HL-60/S4 treated with retinoic acid at 250 ng/mL for 4 days and 3 days (cell line): ENCODE data around the gene COL24A1.

ENCODE experiments used
- in situ Hi-C: fragments of 300-500 bp; cut with MboI; formaldehyde crosslinking; loops from 2 replicates; pipeline ENCODE4 v1.7.0; 2022; ENCODE audit warnings: low sequenced_read_pairs

COL24A1 gene

GRCh38 chr1:85707267-85707989, 449.1 kb downstream of the COL24A1 start:
- in situ Hi-C loops = no loop called here

- in situ Hi-C loops = no loop called here
Measured at GRCh38 chr1:85705940-85706339, 450.6 kb downstream of the COL24A1 start.

- in situ Hi-C loops = no loop called here
Measured at GRCh38 chr1:85700422-85700821, 456.1 kb downstream of the COL24A1 start.

GRCh38 chr1:85697895-85698294, 458.7 kb downstream of the COL24A1 start:
- in situ Hi-C loops = no loop called here

GRCh38 chr1:85692730-85693314, 463.8 kb downstream of the COL24A1 start:
- in situ Hi-C loops = no loop called here

GRCh38 chr1:85689775-85690404, 466.7 kb downstream of the COL24A1 start:
- in situ Hi-C loops = no loop called here

- in situ Hi-C loops = no loop called here
Measured at GRCh38 chr1:85683292-85684025, 473.1 kb downstream of the COL24A1 start.

- in situ Hi-C loops = no loop called here
Measured at GRCh38 chr1:85681087-85681486, 475.5 kb downstream of the COL24A1 start.
